Epithelial cell of prostate (primary cell): ENCODE results near the gene LRRC56.
"Not testable (repeated sequence)": the region's sequence is repeated elsewhere in the genome, so short reads cannot be mapped to it uniquely, and the experiment has no call there.

ENCODE experiments used
- DNase-seq: peaks from one replicate; pipeline ENCODE4 v3.0.0-alpha.2; 2011; ENCODE audit warnings: low read depth, low spot score
- H3K27ac ChIP-seq: fragments of 450-650 bp; 2 replicates; pipeline ENCODE4 v1.5.1; 2017; ENCODE audit warnings: mild to moderate bottlenecking

LRRC56 gene

GRCh38 chr11:516918-517685 lies 20.2 kb upstream of the LRRC56 start:
- not testable (repeated sequence) for DNase-seq
- peak overlapping the region; percentile 100 for H3K27ac ChIP-seq

- peak; percentile 94 for DNase-seq
- peak overlapping the region; percentile 100 for H3K27ac ChIP-seq
Measured at GRCh38 chr11:518463-519202, 18.7 kb upstream of the LRRC56 start.

GRCh38 chr11:520428-521176 lies 16.7 kb upstream of the LRRC56 start:
- H3K27ac ChIP-seq = no peak overlapping the region
- DNase-seq = no peak

GRCh38 chr11:521177-521688 lies 16.1 kb upstream of the LRRC56 start:
- H3K27ac ChIP-seq = no peak overlapping the region
- no peak for DNase-seq

GRCh38 chr11:526192-526591 lies 11.1 kb upstream of the LRRC56 start:
- no peak overlapping the region for H3K27ac ChIP-seq
- no peak for DNase-seq

- no peak for DNase-seq
- no peak overlapping the region for H3K27ac ChIP-seq
Measured at GRCh38 chr11:528166-528814, 9.0 kb upstream of the LRRC56 start.

GRCh38 chr11:528815-529727 lies 8.3 kb upstream of the LRRC56 start:
- no peak overlapping the region for H3K27ac ChIP-seq
- DNase-seq = no peak

- no peak for DNase-seq
Measured at GRCh38 chr11:529728-530411, 7.5 kb upstream of the LRRC56 start.

GRCh38 chr11:530960-531831 lies 6.1 kb upstream of the LRRC56 start:
- no peak overlapping the region for H3K27ac ChIP-seq

More at GRCh38 chr11:529728-530411, 7.5 kb upstream of the LRRC56 start:
- no peak overlapping the region for H3K27ac ChIP-seq

GRCh38 chr11:531919-532526 lies 5.3 kb upstream of the LRRC56 start:
- no peak overlapping the region for H3K27ac ChIP-seq
- DNase-seq = no peak

More at GRCh38 chr11:530960-531831, 6.1 kb upstream of the LRRC56 start:
- DNase-seq = no peak

- no peak for DNase-seq
Measured at GRCh38 chr11:532527-532985, 4.8 kb upstream of the LRRC56 start.

GRCh38 chr11:532986-533585 lies 4.2 kb upstream of the LRRC56 start:
- no peak for DNase-seq
- H3K27ac ChIP-seq = no peak overlapping the region

More at GRCh38 chr11:532527-532985, 4.8 kb upstream of the LRRC56 start:
- H3K27ac ChIP-seq = no peak overlapping the region

- H3K27ac ChIP-seq = peak overlapping the region; percentile 96
- no peak for DNase-seq
Measured at GRCh38 chr11:533586-534395, 3.5 kb upstream of the LRRC56 start.

- H3K27ac ChIP-seq = peak overlapping the region; percentile 96
- peak; percentile 81 for DNase-seq
Measured at GRCh38 chr11:534396-535209, 2.7 kb upstream of the LRRC56 start.

GRCh38 chr11:535210-535518 lies 2.2 kb upstream of the LRRC56 start:
- no peak for DNase-seq
- H3K27ac ChIP-seq = peak overlapping the region; percentile 96
